Cardiac fibroblast (primary cell): ENCODE data around the gene ABRACL.
A peak's percentile ranks its signal among the peaks of the same experiment; 100 is the strongest.

Experiments
- DNase-seq, 2 donors: peaks; one replicate each; pipeline versions ENCODE4 v3.0.0 to v3.0.0-alpha.2; 2010; ENCODE audit warnings: low read depth in 2 of 2
- H3K4me3 ChIP-seq, 2 donors: replicated peaks in 1 of 2; 1 replicate in 1 of 2; 2 replicates in 1 of 2; pipeline ENCODE4 v1.5.1; 2011; ENCODE audit warnings: low read depth in 2 of 2, low read length in 2 of 2, mild to moderate bottlenecking in 2 of 2, moderate library complexity in 1 of 2
- CTCF ChIP-seq: IDR thresholded peaks from one replicate; pipeline ENCODE4 v1.5.1; 2011; ENCODE audit warnings: low read depth, mild to moderate bottlenecking, low read length, inconsistent platforms

The ABRACL gene

DNA sequence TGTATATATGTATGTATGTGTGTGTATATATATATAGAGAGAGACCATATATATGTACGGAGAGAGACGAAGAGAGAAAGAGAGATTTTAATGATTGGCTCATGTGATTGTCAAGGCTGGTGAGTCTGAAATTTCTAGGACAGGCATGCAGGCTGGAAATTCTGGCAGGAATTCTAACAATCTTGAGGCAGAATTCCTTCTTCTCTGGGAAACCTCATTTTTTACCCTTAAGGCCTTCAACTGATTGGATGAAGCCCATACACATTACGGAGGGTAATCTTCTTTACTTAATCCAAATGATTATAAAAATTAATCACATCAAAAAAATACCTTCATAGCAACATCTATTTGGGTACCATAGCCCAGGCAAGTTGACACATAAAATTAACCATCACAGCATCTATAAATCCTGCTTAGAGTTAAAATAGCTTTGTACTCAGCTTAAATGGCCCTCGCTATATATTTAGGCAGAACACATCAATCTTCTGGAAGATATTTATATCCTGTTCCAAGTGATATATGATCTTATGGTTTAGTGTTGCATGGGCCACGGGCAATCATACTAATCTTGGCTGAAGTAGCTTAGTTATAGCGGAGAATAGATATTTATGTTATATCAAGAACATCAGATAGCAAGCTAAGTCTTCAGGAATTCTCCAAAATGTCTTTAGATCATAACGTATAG is 36.6 kb downstream of the ABRACL start:
- no peak for TF ChIP-seq CTCF
- no peak for DNase-seq
- H3K4me3 ChIP-seq = no peak overlapping the region

DNA sequence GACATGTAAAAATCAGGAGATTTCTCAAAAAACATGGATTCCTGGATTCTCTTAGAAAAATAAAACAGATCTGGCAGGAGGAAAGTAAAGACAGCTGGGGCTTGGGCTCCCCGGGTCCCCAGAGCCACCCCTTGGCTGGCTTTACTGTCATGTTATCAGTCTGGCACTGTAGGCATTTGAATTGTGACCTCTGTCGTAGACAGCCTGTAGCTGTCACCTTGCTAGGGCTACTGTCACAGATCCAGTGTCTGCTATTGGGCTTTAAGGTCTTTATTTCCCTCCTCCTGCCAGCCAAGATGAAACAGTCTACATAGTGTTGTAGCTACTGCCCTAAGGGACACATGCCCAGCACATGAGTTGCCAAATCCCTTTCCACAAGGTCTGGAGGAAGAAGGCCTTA is 37.5 kb downstream of the ABRACL start:
- TF ChIP-seq CTCF = no peak
- H3K4me3 ChIP-seq = no peak overlapping the region
- no peak for DNase-seq

DNA sequence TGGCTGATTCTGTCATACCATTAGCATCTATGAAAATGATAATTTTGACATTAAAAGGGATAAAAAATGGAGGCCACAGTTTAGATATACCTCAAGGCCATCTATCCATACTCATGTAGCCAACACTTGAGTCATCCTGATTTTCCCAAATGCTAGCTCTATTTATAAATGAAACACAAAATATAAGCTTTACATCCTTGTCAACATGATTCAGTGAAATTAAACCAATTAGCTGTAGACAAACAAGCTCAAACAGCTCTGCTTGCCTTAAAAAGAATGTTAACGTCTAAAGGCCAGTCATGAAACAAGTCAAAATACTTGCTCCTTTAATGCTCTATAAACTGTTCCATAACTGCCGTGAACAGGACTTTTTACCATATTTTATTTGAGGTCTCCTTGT is 40.3 kb downstream of the ABRACL start:
- H3K4me3 ChIP-seq = no peak overlapping the region
- no peak for DNase-seq
- TF ChIP-seq CTCF = no peak

GRCh38 chr6:139073118-139073517 is 44.6 kb downstream of the ABRACL start:
- DNase-seq = no peak
- no peak overlapping the region for H3K4me3 ChIP-seq
- TF ChIP-seq CTCF = no peak

GRCh38 chr6:139079018-139079417 is 50.5 kb downstream of the ABRACL start:
- TF ChIP-seq CTCF = no peak
- no peak overlapping the region for H3K4me3 ChIP-seq
- DNase-seq = no peak

GRCh38 chr6:139080255-139080920 is 51.8 kb downstream of the ABRACL start:
- peak in 1 of 2 donors; percentile 13 for DNase-seq
- TF ChIP-seq CTCF = no peak
- no peak overlapping the region for H3K4me3 ChIP-seq
